CD1c-positive myeloid dendritic cell (primary cell): ENCODE data around the gene LKAAEAR1.
A peak's percentile ranks its signal among the peaks of the same experiment; 100 is the strongest.
"Not testable (repeated sequence)": the region's sequence is repeated elsewhere in the genome, so short reads cannot be mapped to it uniquely, and the experiment has no call there.

Source experiments
- DNase-seq: peaks from one replicate; pipeline ENCODE4 v3.0.0-alpha.2; 2016; ENCODE audit errors: extremely low spot score

Gene LKAAEAR1

DNA sequence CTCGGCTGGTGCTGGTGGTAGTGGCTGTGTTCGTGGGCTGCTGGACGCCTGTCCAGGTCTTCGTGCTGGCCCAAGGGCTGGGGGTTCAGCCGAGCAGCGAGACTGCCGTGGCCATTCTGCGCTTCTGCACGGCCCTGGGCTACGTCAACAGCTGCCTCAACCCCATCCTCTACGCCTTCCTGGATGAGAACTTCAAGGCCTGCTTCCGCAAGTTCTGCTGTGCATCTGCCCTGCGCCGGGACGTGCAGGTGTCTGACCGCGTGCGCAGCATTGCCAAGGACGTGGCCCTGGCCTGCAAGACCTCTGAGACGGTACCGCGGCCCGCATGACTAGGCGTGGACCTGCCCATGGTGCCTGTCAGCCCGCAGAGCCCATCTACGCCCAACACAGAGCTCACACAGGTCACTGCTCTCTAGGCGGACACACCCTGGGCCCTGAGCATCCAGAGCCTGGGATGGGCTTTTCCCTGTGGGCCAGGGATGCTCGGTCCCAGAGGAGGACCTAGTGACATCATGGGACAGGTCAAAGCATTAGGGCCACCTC lies 14.3 kb upstream of the LKAAEAR1 start:
- DNase-seq, result no peak

DNA sequence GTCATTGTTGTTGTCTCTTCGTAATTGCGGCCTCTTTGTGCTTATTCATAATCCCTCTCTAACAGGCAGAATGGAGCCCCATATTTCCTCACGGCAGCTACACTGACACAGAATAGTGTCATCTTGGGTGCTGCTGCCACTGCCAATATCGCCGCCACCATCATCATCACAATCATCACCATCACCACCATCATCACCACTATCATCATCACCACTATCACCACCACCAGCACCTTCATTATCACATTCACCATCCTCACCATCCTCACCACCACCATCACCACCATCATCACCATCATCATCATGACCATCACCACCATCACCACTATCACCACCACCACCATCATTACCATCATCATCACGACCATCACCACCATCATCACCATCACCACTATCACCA lies 12.3 kb upstream of the LKAAEAR1 start:
- DNase-seq, result no peak

DNA sequence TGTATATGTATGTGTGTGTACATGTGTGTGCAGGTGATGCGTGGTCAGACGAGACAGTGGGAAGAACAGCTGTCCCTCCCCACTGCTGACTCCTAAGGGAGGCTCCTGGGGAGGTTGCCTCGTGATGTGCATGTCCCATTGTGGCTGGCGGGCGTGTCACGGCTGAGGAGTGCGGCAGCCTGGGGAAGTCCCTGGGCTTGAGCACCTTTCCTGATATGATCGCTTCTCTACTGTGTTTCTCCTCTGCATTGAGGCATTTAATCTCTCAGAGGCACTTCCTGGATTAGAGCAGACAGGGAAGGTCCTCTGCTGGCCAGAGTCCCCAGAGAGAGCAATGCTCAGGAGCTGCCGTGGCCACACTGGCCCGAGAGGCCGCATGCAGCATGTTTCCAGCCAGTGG lies 11.7 kb upstream of the LKAAEAR1 start:
- no peak for DNase-seq

DNA sequence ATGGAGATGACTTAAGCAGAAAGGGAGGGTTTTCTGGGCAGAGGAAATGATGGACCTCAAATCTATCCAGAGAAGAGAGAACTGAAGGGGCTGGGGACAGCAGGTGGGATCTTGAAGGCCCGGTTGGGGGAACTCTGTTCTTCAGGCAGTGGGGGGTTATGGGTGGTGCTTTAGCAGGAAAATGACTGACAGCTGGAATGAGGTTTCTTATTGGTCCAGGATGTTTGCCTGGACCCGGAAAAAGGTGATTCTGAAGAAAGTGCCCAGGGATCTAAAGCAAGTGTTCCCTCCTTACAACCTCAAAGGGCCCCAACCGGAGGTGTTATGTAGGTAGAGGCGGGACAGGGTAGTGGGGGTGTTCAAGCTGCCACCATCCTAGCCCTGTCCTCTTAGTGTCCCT lies 11.3 kb upstream of the LKAAEAR1 start:
- no peak for DNase-seq

DNA sequence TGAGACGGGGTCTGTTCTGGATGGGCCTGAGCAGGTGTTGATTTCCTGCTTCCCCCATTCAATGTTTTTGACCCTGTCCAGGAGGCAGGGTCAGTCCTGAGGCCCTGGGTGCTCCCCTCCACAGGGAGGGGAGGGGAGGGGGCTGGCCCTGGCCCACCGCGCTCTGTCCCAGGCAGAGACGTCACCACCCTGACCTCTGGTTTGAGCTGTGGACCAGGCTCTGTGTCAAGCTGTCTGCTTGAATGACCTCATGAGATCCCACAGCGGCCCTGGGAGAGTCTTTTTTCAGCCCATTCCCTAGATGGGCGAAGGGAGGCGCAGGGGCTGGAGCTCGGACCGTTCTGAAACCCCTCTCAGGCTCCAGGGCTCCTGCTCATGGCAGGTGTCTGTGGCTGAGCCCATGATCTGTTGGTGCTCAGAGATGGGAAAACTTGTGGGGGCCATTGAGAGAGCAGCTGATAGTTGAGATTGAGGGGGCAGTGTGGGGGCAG lies 8.9 kb upstream of the LKAAEAR1 start:
- no peak for DNase-seq

DNA sequence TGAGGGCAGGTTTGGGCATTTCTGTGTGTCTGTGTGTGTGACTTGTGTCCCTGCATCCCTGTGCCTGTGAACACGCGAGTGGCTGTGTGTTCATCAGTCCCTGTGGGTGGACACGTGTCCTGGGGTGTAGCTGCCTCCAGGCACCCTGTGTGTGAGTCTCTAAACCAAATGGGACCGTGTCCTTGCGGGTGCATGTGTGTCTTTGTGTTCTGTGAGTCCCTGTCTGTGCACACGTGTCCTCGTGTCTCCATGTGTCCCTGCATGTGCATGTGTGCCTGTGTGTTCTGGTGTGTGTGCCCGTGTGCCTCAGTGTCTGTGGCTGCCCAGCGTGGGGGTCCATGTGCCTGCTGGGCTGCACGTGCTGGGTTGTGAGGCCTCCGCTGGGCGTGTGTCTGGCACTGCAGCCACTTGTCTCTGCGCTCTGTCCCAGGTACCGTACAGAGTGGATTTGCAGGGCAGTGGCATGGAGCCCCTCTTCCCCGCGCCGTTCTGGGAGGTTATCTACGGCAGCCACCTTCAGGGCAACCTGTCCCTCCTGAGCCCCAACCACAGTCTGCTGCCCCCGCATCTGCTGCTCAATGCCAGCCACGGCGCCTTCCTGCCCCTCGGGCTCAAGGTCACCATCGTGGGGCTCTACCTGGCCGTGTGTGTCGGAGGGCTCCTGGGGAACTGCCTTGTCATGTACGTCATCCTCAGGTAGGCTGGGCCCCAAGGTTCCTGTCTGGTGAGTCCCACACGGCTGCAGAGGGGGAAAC lies 8.2 kb upstream of the LKAAEAR1 start:
- DNase-seq, result no peak

DNA sequence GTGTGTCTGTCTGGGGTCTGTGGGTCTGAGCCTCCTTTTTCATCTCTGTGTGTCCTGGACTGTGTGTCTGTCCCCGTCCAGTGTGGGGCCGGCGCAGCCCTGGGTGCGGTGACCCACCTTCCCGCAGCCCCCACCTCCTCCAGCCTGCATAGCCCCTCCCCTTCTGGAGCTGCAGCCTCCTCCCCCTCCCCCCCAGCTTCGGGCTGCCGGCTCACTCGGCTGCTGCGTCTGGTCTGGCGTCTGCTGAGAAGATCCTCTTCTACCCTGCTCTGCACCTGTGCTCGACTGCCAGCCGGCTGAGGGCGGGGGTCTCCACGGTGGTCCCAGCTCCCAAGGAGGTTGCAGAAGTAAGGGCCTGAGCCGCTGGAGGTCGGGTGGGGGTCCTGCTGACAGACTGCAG lies 7.6 kb upstream of the LKAAEAR1 start:
- DNase-seq, result no peak

DNA sequence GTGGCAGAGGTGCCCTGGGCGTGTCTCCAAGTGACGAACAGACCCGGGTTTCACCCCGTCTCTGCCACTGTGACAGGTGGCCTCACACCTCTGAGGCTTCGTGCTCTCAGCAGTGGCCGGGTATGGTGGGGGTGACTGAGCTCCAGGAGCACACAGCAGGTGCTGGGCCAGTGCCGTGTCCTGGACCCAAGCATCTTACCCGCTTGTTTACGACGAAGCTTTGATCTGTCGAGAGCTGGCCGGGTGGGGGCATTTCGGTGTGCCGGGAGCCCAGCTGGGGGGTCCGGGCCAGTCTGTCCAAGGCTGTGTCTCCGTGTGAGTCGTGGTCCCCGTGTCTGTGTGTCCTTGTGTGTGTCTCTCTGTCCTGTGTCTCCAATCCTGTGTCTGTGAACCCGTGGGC lies 7.1 kb upstream of the LKAAEAR1 start:
- DNase-seq, result no peak

DNA sequence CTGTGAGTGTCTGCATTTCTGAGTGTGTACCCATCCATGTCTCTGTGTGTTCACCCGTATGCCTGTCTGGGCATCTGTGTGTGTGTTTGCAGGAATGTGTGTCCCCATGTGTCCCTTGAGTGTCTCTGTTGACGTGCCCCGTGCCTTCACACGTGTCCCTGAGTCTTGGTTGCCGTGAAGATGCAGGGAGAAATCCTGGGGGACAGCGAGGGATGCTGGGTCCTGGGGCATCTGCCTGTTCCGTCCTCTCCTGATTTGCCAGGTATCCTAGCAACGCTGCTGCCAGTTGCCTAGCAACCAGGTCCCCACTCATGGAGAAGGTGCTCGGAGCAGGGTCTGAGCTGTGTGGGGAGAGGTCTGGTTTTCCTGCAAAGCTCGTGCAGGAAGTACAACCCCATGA lies 6.0 kb upstream of the LKAAEAR1 start:
- DNase-seq, result no peak

DNA sequence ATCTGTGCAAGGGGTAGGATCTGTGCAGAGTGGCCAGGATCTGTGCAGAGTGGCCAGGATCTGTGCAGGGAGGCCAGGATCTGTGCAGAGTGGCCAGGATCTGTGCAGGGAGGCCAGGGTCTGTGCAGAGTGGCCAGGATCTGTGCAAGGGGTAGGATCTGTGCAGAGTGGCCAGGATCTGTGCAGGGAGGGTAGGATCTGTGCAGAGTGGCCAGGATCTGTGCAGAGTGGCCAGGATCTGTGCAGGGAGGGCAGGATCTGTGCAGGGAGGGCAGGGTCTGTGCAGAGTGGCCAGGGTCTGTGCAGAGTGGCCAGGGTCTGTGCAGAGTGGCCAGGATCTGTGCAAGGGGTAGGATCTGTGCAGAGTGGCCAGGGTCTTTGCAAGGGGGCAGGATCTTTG lies 4.4 kb upstream of the LKAAEAR1 start:
- not testable (repeated sequence) for DNase-seq

DNA sequence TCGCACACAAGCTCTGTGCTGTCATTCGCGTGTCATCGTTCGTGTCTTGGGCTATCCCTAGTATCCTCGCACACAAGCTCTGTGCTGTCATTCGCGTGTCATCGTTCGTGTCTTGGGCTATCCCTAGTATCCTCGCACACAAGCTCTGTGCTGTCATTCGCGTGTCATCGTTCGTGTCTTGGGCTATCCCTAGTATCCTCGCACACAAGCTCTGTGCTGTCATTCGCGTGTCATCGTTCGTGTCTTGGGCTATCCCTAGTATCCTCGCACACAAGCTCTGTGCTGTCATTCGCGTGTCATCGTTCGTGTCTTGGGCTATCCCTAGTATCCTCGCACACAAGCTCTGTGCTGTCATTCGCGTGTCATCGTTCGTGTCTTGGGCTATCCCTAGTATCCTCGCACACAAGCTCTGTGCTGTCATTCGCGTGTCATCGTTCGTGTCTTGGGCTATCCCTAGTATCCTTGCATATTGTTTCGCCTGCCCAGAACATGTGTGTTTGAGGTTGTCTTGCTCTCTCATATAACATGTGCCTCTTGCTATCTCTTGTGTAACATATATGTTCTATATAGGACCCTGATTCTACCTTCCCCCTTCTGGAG lies 3.1 kb upstream of the LKAAEAR1 start:
- not testable (repeated sequence) for DNase-seq

DNA sequence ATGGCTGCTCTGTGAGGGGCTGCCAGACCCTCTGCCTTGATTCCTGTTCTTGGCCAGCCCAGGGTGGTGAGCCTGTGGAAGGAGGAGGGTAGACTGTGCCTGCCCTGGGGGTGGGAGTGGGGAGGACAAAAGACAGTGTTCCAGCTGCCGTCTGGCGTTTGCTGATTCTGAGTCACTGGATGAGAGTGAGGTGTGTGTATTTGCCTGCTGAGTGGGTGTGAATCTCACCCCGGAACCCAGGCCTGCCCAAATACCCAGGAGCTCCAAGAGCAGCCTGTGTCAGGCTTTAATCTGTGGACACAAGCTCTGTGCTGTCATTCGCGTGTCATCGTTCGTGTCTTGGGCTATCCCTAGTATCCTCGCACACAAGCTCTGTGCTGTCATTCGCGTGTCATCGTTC lies 2.6 kb upstream of the LKAAEAR1 start:
- DNase-seq, result no peak

DNA sequence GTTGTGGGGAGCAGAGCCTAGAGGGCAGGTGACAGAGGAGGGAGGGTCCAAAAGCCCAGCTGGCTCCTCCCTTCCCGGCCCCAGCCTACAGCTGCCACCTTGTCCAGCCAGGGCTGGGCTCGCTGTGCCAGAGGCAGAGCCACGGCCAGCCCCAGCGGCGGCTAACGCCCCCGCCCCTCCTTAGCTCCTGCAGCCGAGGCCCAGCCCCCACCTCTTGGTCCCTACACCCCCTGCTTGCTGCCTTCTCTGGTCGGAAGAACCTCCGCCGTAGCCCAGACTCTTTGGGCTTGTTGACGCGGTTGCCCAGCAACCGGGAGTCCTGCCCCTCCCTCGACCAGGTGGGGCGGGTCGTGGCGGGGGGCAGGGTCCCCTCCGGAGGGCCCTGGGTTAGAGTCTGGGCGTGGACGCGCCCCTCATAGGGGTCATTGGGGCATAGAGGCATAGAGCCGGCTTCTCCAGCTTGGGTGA lies 521 bp upstream of the LKAAEAR1 start:
- no peak for DNase-seq

DNA sequence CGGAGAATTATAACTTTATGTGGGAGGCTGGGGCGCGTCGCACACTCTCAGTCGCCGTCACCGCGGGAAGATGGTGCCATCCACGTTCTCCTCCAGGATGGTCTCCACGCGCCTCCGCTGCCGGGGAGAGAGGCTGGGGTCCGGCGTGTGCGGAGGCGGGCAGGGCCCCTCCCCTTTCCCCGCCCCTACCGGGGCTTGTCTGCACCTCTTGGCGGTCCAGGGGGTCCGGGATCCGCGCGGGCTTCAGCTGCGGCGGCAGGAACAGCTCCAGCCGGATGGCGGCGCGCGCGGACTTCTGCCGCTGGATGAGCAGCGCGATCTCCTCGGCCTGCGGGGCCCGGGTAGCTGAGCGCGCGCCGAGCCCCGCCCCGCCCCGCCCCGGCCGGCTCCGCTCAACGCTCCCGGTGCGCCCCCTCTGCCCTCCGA lies 807 bp downstream of the LKAAEAR1 start:
- DNase-seq, result peak; percentile 77

DNA sequence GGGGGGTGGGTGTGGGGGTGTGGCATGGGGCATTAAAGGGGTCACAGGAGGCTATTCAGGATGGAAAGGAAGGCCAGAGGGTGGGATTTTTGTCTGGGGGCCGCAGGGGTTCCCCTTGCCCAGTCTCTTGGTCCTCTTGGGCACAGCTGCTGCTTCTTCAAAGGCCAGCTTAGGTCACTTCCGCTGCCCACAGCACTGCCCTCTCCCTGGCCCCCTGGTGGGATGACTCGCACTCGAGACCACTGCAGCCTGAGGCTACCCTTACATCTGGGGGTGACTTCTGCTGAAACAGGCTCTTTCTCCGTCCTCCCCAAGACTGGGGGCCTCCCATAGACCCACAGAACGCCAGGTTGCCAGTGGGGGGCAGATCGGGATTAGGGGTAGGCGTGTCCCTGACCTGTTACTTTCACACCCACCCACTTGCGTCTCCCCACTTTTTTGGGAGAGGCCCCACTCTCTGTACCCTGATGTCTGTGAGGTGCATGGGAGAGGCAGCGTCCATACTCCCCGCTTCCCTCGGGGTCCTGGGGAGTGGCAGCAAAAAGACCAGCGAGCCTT lies 1.3 kb downstream of the LKAAEAR1 start:
- DNase-seq, result peak; percentile 45

DNA sequence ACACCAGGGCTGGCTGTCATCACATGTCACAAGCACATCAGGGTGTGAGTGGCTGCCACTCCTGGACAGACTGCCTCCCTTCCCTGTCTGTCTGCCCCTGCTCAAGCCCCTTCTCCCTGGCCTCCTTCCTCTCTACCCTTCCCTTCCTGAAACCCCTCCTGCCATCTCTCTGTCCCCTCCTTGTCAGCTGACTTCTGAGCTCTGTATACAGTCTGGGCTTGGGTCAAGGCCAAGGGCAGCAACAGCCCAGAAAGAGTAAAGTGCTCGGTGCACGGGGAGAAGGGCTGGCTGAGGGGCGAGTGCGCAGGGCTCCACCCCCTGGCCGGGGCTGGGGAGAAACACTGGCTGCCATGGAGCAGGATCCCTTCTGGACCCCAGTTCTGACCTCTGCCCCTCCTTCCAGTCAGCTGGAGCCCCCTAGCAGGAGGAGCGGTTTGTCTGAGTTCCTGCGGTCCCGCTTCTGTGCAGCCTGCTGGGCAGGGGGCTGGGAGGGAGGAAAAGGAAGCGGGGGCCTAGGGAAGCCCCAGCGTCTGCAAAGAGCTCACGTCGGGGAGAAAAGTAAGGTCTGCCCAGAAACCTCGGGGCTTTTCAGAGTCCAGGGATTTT lies 2.0 kb downstream of the LKAAEAR1 start:
- DNase-seq, result no peak

DNA sequence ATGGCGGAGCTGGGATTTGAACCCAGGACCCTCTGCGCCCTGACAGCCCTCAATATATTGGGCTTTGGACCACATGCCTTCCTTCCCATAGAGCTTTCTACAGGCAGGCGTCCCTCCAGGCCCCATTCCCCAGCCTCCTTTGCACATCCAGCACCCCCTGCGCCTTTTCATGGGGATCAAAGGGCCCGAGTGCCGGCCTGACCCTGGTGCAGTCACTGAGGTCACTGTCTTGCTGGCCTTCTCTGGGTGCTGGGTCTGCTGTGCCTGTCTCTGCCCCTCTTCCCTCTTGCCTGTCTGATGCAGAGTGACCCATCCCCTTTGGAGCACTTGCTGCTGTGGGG lies 2.6 kb downstream of the LKAAEAR1 start:
- DNase-seq, result no peak

DNA sequence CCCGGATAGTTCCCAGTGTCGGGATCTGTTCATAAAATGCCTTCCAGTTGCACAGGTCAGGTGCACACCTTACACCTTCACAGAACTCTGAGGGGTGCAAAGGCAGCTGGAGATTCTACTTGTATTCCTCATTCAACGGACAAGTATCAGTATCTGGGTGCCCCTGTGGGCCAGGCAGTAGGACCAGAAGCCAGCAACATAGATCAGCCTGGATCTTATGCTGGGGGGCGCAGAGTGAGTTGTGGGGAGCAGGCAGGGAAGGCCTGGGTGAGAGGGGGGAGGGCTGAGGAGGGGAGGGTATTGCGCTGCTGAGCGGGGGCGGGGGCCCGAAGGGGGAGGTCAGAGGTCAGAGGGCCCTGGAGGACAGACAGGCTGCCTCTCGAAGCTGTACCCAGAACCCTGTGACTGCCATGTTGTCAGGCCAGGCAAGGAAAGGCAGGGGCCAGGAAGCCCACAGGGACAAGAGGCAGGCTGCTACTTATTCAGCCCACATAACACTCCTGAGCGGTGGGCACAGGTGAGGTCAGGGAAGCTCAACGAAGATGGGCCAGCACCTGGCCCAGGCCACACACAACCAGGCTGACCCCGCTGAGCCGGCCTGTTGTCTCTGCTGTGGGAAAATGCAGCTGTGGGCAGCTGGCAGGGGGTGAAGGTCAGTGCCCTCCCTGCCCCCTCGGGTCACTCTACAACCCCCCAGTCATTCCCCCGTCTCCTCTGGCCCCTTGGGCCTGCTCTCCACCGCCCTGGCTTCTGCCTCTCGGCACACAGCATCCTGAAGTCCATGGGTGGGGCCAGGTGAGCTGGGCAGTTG lies 3.2 kb downstream of the LKAAEAR1 start:
- no peak for DNase-seq

DNA sequence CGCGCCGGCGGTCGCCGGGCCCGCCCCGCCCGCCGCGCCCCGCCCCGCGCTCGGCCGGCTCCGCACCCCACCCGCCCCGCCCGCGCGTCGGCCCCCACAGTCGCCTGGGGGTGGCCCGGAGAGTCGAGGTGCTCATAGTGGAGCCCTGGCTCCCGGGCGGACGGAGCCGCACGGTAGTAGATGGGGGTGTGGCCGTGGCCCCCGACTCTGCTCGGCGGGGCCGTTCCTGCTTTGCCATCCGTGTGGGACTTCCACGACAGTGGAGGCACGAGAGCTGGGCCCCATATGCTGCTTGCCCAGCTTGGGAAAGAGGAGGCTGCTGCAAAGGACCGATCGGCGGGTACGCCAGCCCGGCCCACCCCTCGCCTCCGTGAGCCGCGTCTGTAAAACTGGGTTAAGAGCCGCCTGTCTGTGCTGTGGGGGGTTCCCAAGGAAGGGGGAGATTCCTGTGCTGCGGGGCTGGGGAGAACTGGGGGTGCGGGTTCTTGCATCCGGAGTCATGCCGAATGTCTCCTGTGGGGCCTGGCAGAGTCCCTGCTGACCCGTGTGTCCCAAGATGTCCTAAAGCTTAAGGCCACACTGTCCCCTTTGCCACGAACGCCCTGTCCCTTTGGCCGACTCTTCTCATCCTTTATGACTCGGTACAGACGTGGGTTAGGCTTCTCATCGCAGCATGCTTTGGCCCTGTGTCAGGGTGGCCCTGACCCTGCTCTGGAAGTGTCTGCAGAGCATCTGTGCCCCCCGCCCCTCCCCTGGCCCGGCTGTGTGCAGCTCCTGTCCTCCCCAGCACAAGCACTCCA lies 4.0 kb downstream of the LKAAEAR1 start, which contains the start of gene OPRL1:
Gene OPRL1 (plus strand): TSS at position 70 of the 800 bp plus-strand sequence. CDS start 12,639 bp downstream, outside the sequence.
- DNase-seq, result no peak

DNA sequence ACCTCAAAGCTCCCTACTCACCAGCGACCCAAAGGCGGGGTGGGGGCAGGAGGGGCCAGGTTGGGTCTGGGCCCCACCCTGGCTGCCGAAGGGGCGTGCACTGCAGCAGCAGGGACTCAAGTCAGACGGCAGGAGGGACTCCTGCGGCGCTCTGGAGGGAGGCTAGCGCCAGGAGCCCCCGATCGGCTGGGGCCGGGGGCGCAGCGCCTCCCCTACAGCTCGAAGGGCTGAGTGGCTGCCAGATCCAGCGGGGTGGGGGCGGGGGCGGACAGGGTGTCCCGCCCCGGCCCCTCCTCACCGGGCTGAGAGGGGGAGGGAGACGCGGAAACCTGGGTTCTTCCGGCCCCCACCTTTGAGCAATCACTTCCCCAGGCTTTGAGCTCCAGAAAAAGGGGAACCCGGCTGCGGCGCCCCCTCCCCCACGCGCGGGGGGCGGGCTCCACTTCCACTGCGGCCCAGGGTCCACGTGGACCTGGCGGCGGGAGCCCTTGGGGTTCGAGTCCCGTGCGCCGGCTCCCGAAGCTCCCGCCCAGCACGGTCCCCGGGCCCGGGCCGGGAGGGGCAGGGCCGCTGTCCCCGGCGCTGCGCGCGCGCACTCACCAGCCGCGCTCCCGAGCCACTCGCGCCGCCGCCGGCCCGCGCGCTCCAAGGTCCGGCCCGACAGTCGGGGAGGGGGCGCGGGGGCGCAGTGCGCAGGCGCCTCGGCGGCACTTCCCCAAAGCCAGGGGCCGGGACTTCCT lies 4.8 kb downstream of the LKAAEAR1 start, which contains the start of gene RGS19:
Gene RGS19 (minus strand): TSS at position 246 of the 740 bp plus-strand sequence. CDS start 2,632 bp downstream, outside the sequence.
- DNase-seq, result peak; percentile 94
